LNCAP (cell line): ENCODE results near the gene APCDD1.
A peak's percentile ranks its signal among the peaks of the same experiment; 100 is the strongest.

ENCODE experiments used
- CTCF ChIP-seq: fragments of 450-650 bp; IDR thresholded peaks from 2 replicates; pipeline ENCODE4 v1.5.1; 2017; ENCODE audit warnings: mild to moderate bottlenecking

Gene APCDD1

GRCh38 chr18:10519366-10519765, 64.9 kb downstream of the APCDD1 start:
- no peak for TF ChIP-seq CTCF

DNA sequence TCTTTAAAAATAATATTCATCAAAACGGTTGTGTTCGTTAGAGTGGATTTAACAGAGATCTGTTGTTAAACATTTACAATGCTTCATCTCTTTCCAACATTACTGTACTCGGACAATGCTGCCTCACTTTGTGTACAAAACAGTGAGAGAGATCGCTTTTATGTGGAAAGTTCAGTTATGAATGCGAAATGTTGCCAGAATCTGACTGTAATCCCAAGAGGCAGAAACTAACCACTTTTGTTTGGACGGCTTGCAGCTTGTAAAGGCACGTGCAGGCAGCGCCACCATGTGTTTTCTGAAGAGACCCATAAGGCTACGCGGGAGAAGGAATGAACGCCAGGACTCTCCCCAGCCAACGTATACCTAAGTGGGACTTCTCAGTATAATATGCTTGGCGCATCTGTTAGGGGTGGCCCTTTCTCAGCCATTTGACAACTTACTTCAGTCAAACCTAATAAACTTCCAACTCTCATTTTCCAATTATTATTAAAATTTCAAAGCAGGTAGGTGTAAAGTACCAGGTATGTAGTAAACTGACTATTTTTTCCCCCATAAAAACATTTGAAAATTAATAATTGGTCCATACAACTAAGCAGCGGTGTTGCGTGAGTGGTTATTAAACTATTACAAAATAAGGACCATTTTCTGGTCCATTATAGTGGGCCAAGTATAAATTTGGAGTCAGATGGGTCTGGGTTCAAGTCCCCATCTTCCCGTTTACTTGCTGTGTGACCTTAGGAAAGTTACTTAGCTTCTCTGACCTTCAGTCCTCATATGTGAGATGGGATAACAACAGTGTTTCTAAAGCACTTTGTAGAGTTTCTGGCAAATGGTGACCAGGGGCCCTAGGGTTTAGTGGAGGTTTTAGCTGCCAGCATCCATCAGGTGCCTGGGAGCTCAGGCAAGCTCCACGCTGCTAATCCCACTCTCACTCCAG, 65.8 kb downstream of the APCDD1 start:
- TF ChIP-seq CTCF = peak; percentile 87

GRCh38 chr18:10521566-10521965, 67.1 kb downstream of the APCDD1 start:
- TF ChIP-seq CTCF = no peak

GRCh38 chr18:10522574-10522973, 68.1 kb downstream of the APCDD1 start:
- TF ChIP-seq CTCF = no peak

GRCh38 chr18:10523544-10523943, 69.1 kb downstream of the APCDD1 start:
- no peak for TF ChIP-seq CTCF

DNA sequence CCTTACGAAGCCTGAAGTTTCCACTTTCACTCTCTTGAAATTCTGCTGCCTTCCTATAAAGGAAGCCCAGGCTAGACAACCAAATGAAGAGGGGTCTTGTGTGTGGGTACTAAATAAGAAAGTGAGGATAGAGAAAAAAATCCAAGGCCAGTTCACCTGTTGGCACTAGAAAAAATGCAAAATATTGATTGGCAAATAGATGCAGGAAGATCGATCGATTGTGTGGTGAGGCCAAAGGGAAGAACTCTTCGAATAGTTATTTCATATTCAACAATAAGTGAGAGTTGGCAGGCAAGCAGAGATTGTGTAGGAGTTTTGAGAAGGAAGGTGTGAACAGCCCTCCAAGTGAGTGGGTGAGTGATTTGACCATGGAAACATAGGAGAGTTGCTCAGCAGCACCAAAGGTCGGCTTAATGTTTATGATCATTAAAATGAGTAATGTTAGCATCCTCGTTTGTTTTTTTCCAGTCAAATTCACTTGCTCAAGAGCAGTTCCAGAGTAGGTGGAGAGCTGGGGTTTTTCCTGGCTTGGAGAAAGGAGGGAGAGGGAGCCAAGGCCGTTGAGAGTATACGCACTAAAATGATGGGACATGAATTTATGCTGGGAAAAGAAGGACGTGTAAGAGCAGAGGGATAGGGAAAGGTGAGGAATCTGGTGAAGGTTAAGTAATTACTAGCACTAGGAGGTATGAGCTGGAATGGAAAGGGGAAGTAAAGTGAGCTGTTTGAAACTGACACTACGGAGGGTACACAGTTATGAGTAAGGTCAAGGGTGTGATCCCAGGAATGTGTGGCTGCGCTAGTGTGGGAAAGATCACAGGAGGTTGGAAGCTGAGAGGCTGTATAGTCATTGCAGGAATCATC, 70.3 kb downstream of the APCDD1 start:
- TF ChIP-seq CTCF = no peak

DNA sequence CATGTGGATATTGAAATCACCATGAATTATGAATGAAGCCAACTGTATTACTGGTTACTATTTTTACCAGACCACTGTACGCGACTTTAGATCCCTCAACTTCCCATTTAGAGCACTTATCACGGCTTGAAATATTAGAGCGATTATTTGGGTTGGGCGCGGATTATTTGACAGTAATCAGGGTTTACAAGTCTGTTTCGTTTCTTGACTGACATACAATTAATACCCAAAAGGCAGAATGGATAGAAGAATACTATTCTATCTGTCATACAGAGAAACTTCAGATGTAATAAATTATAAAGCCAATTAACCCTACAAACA, 70.9 kb downstream of the APCDD1 start:
- no peak for TF ChIP-seq CTCF
